HEK293 (cell line): ENCODE data around the gene LONP2.
A peak's percentile ranks its signal among the peaks of the same experiment; 100 is the strongest.
"Not testable (repeated sequence)": the region's sequence is repeated elsewhere in the genome, so short reads cannot be mapped to it uniquely, and the experiment has no call there.

Source experiments
- CTCF ChIA-PET: fragments of 350-600 bp; formaldehyde crosslinking; extraction: SDS; loops from one replicate; lab custom pipeline; 2021; ENCODE audit warnings: antibody characterized with exemption; lab: Yijun Ruan, JAX
- POLR2A ChIA-PET: fragments of 300-600 bp; formaldehyde crosslinking; extraction: SDS; loops from one replicate; lab custom pipeline; 2020; ENCODE audit warnings: antibody characterized with exemption, inconsistent platforms; lab: Yijun Ruan, JAX
- H3K27ac ChIP-seq: fragments of 200-500 bp; sonication (Bioruptor generic); 2 replicates; pipeline ENCODE4 v1.5.1; 2014; ENCODE audit warnings: low read depth, low read length, control low read depth, inconsistent platforms; ENCODE audit errors: extremely low read depth
- H3K36me3 ChIP-seq, 2 experiments: fragments of 200-500 bp in 1 of 2; sonication (Bioruptor generic) in 1 of 2; 1 replicate in 1 of 2; 2 replicates in 1 of 2; pipeline ENCODE4 v1.5.1; 2014 to 2017; ENCODE audit warnings: inconsistent platforms in 2 of 2, low read length in 2 of 2; ENCODE audit not compliant: control insufficient read depth in 2 of 2, insufficient read depth in 1 of 2
- H3K4me1 ChIP-seq: fragments of 200-500 bp; sonication (Bioruptor generic); 2 replicates; pipeline ENCODE4 v1.5.1; 2014; ENCODE audit warnings: mild to moderate bottlenecking, low read length, inconsistent platforms; ENCODE audit not compliant: control insufficient read depth, insufficient read depth
- H3K4me3 ChIP-seq: 2 replicates; pipeline ENCODE4 v1.5.1; 2011; ENCODE audit warnings: low read depth, mild to moderate bottlenecking, control low read depth, low read length, moderate library complexity
- H3K9me3 ChIP-seq: fragments of 200-500 bp; sonication (Bioruptor generic); 2 replicates; pipeline ENCODE4 v1.5.1; 2014; ENCODE audit warnings: low read depth, low read length, inconsistent platforms; ENCODE audit not compliant: control insufficient read depth, insufficient read depth
- BCL11A ChIP-seq: fragments of 450-650 bp; formaldehyde crosslinking; IDR thresholded peaks from 2 replicates; pipeline ENCODE4 v1.5.1; 2016; ENCODE audit warnings: low read depth, missing biosample characterization, missing genetic modification characterization
- BCL11B ChIP-seq: fragments of 450-650 bp; formaldehyde crosslinking; IDR thresholded peaks from 2 replicates; pipeline ENCODE4 v1.5.1; 2016; ENCODE audit warnings: low read depth, missing biosample characterization, missing genetic modification characterization
- OSR2 ChIP-seq: fragments of 450-650 bp; formaldehyde crosslinking; IDR thresholded peaks from 2 replicates; pipeline ENCODE4 v1.5.1; 2016; ENCODE audit warnings: missing biosample characterization, missing genetic modification characterization
- PRDM1 ChIP-seq: fragments of 450-650 bp; formaldehyde crosslinking; IDR thresholded peaks from 2 replicates; pipeline ENCODE4; 2016; ENCODE audit warnings: missing biosample characterization, missing genetic modification characterization
- PRDM10 ChIP-seq: fragments of 450-650 bp; formaldehyde crosslinking; IDR thresholded peaks from 2 replicates; pipeline ENCODE4 v1.5.1; 2016; ENCODE audit warnings: missing biosample characterization, missing genetic modification characterization
- REPIN1 ChIP-seq: fragments of 450-650 bp; formaldehyde crosslinking; IDR thresholded peaks from 2 replicates; pipeline ENCODE4 v1.5.1; 2017; ENCODE audit warnings: missing biosample characterization, missing genetic modification characterization, low read depth
- SCRT1 ChIP-seq: fragments of 450-650 bp; formaldehyde crosslinking; IDR thresholded peaks from 2 replicates; pipeline ENCODE4 v1.5.1; 2016; ENCODE audit warnings: missing biosample characterization, missing genetic modification characterization, borderline replicate concordance
- SP3 ChIP-seq: fragments of 450-650 bp; formaldehyde crosslinking; IDR thresholded peaks from 2 replicates; pipeline ENCODE4 v1.5.1; 2016; ENCODE audit warnings: missing biosample characterization, missing genetic modification characterization
- ZBTB21 ChIP-seq: fragments of 450-650 bp; formaldehyde crosslinking; IDR thresholded peaks from 2 replicates; pipeline ENCODE4 v1.5.1; 2017; ENCODE audit warnings: missing biosample characterization, missing genetic modification characterization
- ZBTB44 ChIP-seq: fragments of 450-650 bp; IDR thresholded peaks from 2 replicates; pipeline ENCODE4 v1.5.1; 2018; ENCODE audit warnings: missing biosample characterization, mild to moderate bottlenecking, missing genetic modification characterization
- ZNF10 ChIP-seq: fragments of 450-650 bp; formaldehyde crosslinking; IDR thresholded peaks from 2 replicates; pipeline ENCODE4 v1.5.1; 2017; ENCODE audit warnings: missing biosample characterization, missing genetic modification characterization
- ZNF223 ChIP-seq: fragments of 450-650 bp; formaldehyde crosslinking; IDR thresholded peaks from 2 replicates; pipeline ENCODE4 v1.5.1; 2016; ENCODE audit warnings: missing biosample characterization, missing genetic modification characterization
- ZNF26 ChIP-seq: fragments of 450-650 bp; formaldehyde crosslinking; IDR thresholded peaks from 2 replicates; pipeline ENCODE4 v1.5.1; 2016; ENCODE audit warnings: missing biosample characterization, missing genetic modification characterization
- ZNF302 ChIP-seq: fragments of 450-650 bp; formaldehyde crosslinking; IDR thresholded peaks from 2 replicates; pipeline ENCODE4 v1.5.1; 2016; ENCODE audit warnings: missing biosample characterization, missing genetic modification characterization, low read depth
- ZNF362 ChIP-seq: fragments of 450-650 bp; formaldehyde crosslinking; IDR thresholded peaks from 2 replicates; pipeline ENCODE4 v1.5.1; 2016; ENCODE audit warnings: missing biosample characterization, missing genetic modification characterization
- ZNF366 ChIP-seq: fragments of 450-650 bp; formaldehyde crosslinking; conservative IDR thresholded peaks from 2 replicates; pipeline ENCODE4 v1.5.1; 2016; ENCODE audit warnings: missing biosample characterization, missing genetic modification characterization
- ZNF426 ChIP-seq: fragments of 450-650 bp; formaldehyde crosslinking; IDR thresholded peaks from 2 replicates; pipeline ENCODE4 v1.5.1; 2017; ENCODE audit warnings: missing biosample characterization, missing genetic modification characterization, mild to moderate bottlenecking, inconsistent platforms, moderate library complexity
- ZNF624 ChIP-seq: fragments of 450-650 bp; formaldehyde crosslinking; IDR thresholded peaks from 2 replicates; pipeline ENCODE4 v1.5.1; 2017; ENCODE audit warnings: missing biosample characterization, missing genetic modification characterization
- ZNF664 ChIP-seq: fragments of 450-650 bp; formaldehyde crosslinking; IDR thresholded peaks from 2 replicates; pipeline ENCODE4 v1.5.1; 2016; ENCODE audit warnings: missing biosample characterization, missing genetic modification characterization
- ZNF837 ChIP-seq: fragments of 450-650 bp; formaldehyde crosslinking; IDR thresholded peaks from 2 replicates; pipeline ENCODE4 v1.5.1; 2016; ENCODE audit warnings: missing biosample characterization, missing genetic modification characterization

Gene LONP2

GRCh38 chr16:48369765-48370164 is 125.7 kb downstream of the LONP2 start:
- TF ChIP-seq ZNF26 (tag by site-specific recombination) (no peak), ZNF366 (tag by site-specific recombination) (no peak), PRDM1 (tag by site-specific recombination) (peak; percentile 79), ZNF10 (tag by site-specific recombination) (no peak), ZNF664 (tag by site-specific recombination) (0 out of 2 replicates have a peak, but pooled peaks have one; percentile 26), ZNF837 (tag by site-specific recombination) (no peak)
- POLR2A ChIA-PET = interaction anchor here (1.1 to 1.3 kb wide), 2 partner anchors 10 to 15 kb away, joined by 3 read pairs; partner anchors contain the start of gene SIAH1
- H3K4me1 ChIP-seq = peaks cover 46% of the 10 kb centered on the region
- CTCF ChIA-PET = no interaction called here
- no peak overlapping the region for H3K27ac ChIP-seq
- H3K4me3 ChIP-seq = no peak overlapping the region
- no peaks in the 10 kb centered on the region for H3K9me3 ChIP-seq
- H3K36me3 ChIP-seq = no peaks in the 10 kb centered on the region

- ChIA-PET POLR2A (interaction anchor here (1.3 kb wide), 1 partner anchor 9 kb away, joined by 3 read pairs; no protein-coding TSS in a partner anchor), CTCF (no interaction called here)
- peaks cover 48% of the 10 kb centered on the region for H3K4me1 ChIP-seq
- no peak overlapping the region for H3K4me3 ChIP-seq
- no peaks in the 10 kb centered on the region for H3K9me3 ChIP-seq
- H3K36me3 ChIP-seq = no peaks in the 10 kb centered on the region
- no peak overlapping the region for H3K27ac ChIP-seq
- TF ChIP-seq BCL11B (tag by site-specific recombination) = no peak
- TF ChIP-seq, all 188 proteins: peak for 0
Observed at GRCh38 chr16:48370229-48370628, 126.1 kb downstream of the LONP2 start.

- H3K27ac ChIP-seq, H3K9me3 ChIP-seq, CTCF ChIA-PET, H3K4me3 ChIP-seq, H3K36me3 ChIP-seq: not testable (repeated sequence)
- peak; percentile 33; the same call in 1 of the 2 replicates for TF ChIP-seq PRDM10
- peak; percentile 83 for TF ChIP-seq OSR2 (tag by site-specific recombination)
- 0 out of 2 replicates have a peak, but pooled peaks have one; percentile 47 for TF ChIP-seq ZNF362 (tag by site-specific recombination)
- TF ChIP-seq, all 188 proteins: peak for 3; not testable (repeated sequence) for 185
- H3K4me1 ChIP-seq = peaks cover 46% of the 10 kb centered on the region
- POLR2A ChIA-PET = interaction anchor here (1.3 kb wide), 1 partner anchor 9 kb away, joined by 3 read pairs; no protein-coding TSS in a partner anchor
Observed at GRCh38 chr16:48370668-48371392, 126.7 kb downstream of the LONP2 start.

- Histone ChIP-seq H3K4me1 (peaks cover 46% of the 10 kb centered on the region), H3K27ac (no peak overlapping the region), H3K4me3 (no peak overlapping the region), H3K36me3 (no peaks in the 10 kb centered on the region), H3K9me3 (no peaks in the 10 kb centered on the region)
- ChIA-PET POLR2A (no interaction called here), CTCF (no interaction called here)
- no peak for TF ChIP-seq ZBTB21 (tag by site-specific recombination)
- no peak for TF ChIP-seq BCL11A (tag by site-specific recombination)
- no peak for TF ChIP-seq SP3 (tag by site-specific recombination)
- no peak for TF ChIP-seq ZNF302 (tag by site-specific recombination)
- no peak for TF ChIP-seq REPIN1 (tag by site-specific recombination)
- no peak for TF ChIP-seq SCRT1
- no peak for TF ChIP-seq ZBTB44 (tag by site-specific recombination)
- TF ChIP-seq ZNF624 = no peak
- no peak for TF ChIP-seq ZNF426 (tag by site-specific recombination)
- TF ChIP-seq ZNF223 (tag by site-specific recombination) = no peak
Observed at GRCh38 chr16:48371393-48371780, 127.3 kb downstream of the LONP2 start.
